ENCODE data around the gene MRTFA.

DNA sequence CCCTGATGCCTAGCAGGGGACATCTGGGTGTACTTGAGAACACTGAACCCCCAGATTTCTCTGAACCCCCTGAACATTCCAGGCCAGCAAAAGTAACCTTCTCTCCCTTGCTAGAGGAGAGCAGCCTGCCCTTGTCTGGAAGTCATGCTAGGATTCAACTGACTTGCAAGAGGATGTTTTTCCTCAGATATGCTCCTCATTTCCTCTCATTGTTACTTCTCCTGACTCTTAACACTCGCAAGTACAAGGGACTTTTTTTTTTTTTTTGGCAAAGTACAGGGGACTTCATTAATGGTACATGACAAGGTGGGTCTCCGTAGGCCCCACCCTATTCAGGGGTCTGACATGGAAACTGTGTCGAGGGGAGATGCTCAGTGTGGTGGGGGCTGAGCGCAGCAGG is 36.5 kb upstream of the MRTFA start:
- TF ChIP-seq, protein P1, sequence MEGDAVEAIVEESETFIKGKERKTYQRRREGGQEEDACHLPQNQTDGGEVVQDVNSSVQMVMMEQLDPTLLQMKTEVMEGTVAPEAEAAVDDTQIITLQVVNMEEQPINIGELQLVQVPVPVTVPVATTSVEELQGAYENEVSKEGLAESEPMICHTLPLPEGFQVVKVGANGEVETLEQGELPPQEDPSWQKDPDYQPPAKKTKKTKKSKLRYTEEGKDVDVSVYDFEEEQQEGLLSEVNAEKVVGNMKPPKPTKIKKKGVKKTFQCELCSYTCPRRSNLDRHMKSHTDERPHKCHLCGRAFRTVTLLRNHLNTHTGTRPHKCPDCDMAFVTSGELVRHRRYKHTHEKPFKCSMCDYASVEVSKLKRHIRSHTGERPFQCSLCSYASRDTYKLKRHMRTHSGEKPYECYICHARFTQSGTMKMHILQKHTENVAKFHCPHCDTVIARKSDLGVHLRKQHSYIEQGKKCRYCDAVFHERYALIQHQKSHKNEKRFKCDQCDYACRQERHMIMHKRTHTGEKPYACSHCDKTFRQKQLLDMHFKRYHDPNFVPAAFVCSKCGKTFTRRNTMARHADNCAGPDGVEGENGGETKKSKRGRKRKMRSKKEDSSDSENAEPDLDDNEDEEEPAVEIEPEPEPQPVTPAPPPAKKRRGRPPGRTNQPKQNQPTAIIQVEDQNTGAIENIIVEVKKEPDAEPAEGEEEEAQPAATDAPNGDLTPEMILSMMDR (conservative IDR thresholded peaks at IDR 0.05 in 1 of 2, IDR thresholded peaks at IDR 0.05 in 1 of 2; ENCODE audit: extremely low read depth in 1 of 2, insufficient read depth in 1 of 2, low read depth in 1 of 2, low read length in 2 of 2), result no peak
- no peak for TF ChIP-seq EZH2 (IDR thresholded peaks at IDR 0.05; ENCODE audit: borderline replicate concordance, low read length)
